NCI-H460 (cell line): ENCODE data around the gene SH3BGRL2. TPM values are rescaled to one million over a fixed set of nuclear protein-coding genes. Genes with fewer than 3 reads are reported as not detected.
"Not testable (repeated sequence)": the region's sequence is repeated elsewhere in the genome, so short reads cannot be mapped to it uniquely, and the experiment has no call there.

Experiments used
- DNase-seq: peaks from one replicate; pipeline ENCODE4 v3.0.0-alpha.2; 2016; ENCODE audit warnings: low read depth; ENCODE audit errors: extremely low read depth
- total RNA-seq: library from RNA; depleted of rRNA; stranded (reverse); fragments of >200 nt; shearing (Covaris generic); gene quantifications from 2 replicates; pipeline ENCODE4 v1.2.3, GENCODE V29; 2014; rRNA removed

SH3BGRL2 gene
- total RNA-seq, 1 experiment from 2014 or later, result 0.32 TPM

DNA sequence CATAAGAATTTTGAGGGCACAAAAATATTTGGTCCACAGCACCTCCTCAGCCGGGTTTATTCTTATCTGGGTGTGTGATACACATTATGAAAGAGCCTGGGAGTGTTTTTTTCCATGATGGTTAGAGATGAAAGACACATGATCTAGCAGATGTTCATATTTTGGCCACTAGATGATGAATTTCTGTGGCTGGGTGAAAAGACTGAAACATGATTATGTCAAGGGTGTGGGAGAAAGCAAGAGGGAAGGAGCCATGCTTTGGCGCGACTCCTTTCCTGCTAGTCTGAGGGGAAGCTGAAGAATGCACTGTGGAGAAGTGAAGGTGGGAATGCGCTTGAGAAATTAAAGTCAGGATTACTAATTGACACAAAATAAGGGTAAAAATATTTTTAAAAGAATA lies 102.3 kb downstream of the SH3BGRL2 start:
- no peak for DNase-seq

DNA sequence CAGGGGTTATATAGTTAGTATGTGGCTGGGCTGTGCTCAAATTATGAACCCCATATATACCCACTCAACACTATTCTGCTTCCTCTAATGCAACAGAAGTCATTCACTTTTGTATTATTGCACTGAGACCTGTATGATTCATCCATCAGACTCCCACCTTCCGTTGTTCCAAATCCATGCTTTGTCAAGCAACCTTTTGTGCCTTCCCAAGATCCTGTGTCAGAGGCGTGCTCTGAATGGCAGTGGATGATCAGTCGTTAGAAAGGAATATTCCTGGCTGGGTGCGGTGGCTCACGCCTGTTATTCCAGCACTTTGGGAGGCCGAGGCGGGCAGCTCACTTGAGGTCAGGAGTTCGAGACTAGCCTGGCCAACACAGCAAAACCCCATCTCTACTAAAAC lies 103.2 kb downstream of the SH3BGRL2 start:
- DNase-seq, result no peak

DNA sequence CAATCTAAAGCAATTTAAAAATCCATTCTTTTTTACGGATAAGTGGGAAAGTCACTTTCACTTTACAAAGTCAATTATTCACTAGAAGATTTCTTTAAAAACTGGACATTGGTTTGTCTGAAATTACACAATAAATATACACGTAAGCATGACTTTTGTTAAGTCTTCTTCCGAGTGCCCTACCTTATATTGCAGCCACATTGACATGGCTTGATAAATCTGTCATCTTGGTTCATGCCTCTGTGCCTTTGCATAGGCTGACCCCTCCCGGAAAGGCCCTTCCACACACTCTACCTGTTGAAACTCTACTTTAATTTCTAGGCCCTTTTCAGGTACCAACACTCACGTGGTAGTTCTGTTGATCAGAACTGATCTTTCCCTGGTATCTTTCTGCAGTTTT lies 104.1 kb downstream of the SH3BGRL2 start:
- no peak for DNase-seq

DNA sequence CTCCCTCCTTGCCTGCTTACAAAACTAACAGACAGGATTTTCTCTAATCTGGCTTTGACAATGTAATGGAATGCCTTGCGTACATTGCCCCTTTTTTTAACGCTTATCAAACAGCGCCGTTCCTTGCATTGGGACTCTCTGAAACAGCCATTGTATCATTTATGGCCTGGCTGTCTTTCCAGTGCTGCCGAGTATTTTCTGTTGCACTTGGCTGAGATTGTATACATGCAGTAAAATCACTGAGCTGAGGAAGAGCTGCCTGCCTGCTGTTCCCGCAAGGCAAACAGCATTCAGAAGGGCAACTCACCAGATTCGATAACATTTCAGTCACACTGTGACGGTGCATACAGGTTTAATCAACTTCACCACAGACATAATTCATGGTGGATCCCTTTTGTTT lies 106.0 kb downstream of the SH3BGRL2 start:
- DNase-seq, result no peak

DNA sequence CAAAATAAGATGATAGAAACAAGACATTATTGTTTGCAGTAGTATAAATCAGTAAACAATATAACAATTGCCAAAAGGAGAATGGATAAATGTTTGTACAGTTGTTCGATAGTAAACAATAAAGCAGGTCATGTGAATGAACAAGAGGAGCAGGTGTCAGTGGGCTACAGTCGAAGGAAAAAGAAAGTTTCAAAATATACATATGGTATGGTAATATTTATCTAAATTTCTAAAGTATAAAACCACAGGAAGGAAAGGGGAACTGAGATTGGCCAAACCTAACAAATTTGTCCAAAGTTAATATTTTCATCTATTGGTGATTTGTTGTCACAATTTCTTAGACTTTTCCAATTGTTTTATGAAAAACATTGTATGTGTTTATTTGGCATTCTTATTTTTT lies 110.9 kb downstream of the SH3BGRL2 start:
- no peak for DNase-seq

DNA sequence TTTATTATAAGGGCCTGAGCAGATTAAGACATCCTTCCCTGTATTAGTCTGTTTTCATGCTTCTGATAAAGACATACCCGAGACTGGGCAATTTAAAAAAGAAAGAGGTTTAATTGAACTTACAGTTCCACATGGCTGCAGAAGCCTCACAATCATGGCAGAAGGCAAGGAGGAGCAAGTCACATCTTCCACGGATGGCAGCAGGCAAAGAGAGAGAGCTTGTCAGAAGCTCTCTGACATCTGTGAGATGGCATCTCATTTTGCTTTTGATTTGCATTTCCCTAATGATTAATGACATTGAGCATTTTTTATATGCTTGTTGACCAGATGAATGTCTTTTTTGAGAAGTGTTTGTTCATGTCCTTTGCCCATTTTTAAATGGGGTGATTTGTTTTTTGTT lies 114.2 kb downstream of the SH3BGRL2 start:
- not testable (repeated sequence) for DNase-seq

DNA sequence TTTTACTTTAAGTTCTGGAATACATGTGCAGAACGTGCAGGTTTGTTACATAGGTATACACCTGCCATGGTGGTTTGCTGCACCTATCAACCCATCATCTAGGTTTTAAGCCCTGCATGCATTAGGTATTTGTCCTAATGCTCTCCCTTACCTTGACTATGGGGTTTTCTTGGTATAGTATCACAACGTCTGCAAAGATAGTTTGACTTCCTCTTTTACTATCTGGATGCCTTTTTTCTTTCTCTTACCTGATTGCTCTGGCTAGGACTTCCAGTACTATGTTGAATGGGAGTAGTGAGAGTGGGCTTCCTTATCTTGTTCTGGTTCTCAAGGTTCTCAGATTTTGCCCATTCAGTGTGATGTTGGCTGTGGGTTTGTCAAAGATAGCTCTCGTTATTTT lies 115.2 kb downstream of the SH3BGRL2 start:
- DNase-seq, result not testable (repeated sequence)

DNA sequence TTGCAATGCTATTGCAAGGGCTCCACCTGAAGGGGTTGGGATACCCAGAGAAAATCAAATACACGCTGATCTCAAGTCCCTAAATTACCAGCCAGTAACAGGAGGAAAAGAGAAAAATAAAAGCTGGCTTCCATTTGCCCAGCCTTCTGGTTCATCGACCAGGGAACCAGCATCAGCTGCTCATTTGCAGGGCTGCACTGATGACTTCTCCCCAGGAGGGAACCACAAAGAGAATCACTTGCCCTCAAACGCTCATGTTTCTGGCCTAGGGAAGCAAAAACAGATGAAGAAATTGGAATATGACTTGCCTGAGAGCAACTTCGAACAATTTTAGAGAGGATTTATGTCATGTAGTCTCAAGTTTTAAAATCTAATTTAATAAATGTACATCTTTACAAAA lies 119.7 kb downstream of the SH3BGRL2 start:
- no peak for DNase-seq

Other genes starting within 250 kb of the SH3BGRL2 start
- 0.81 and 1.3 TPM in 2 replicates for gene LCA5, start 93.9 kb upstream of the SH3BGRL2 start, total RNA-seq